PFSK-1 (cell line): Measurements from ENCODE around the gene ASB4.

Experiments
- FOXP2 ChIP-seq: optimal IDR thresholded peaks from 2 replicates; pipeline ENCODE3; 2011; ENCODE audit warnings: borderline replicate concordance, control low read depth, inconsistent platforms; ENCODE audit not compliant: insufficient read depth; ENCODE audit errors: extremely low read length, extremely low read depth
- POLR2AphosphoS5 ChIP-seq: IDR thresholded peaks from 2 replicates; pipeline ENCODE4 v1.6.1; 2012; ENCODE audit warnings: low read depth, mild to moderate bottlenecking, control low read depth, low read length, moderate library complexity
- SIN3A ChIP-seq: IDR thresholded peaks from 2 replicates; pipeline ENCODE4 v1.6.1; 2012; ENCODE audit warnings: mild to moderate bottlenecking, low read length, moderate library complexity, borderline replicate concordance; ENCODE audit not compliant: insufficient read depth
- TAF1 ChIP-seq: IDR thresholded peaks from 2 replicates; pipeline ENCODE4 v1.6.1; 2012; ENCODE audit warnings: low read length, control low read depth, borderline replicate concordance; ENCODE audit not compliant: insufficient read depth
- TF ChIP-seq, protein P1 (sequence below), 2 experiments: IDR thresholded peaks; 2 replicates each; pipeline versions ENCODE4 v1.6.1 to v1.8.0; 2011 to 2012; ENCODE audit warnings: low read depth in 2 of 2, low read length in 2 of 2, control low read depth in 1 of 2, inconsistent platforms in 1 of 2, mild to moderate bottlenecking in 1 of 2, moderate library complexity in 1 of 2; ENCODE audit not compliant: insufficient read depth in 1 of 2

ASB4 gene

DNA sequence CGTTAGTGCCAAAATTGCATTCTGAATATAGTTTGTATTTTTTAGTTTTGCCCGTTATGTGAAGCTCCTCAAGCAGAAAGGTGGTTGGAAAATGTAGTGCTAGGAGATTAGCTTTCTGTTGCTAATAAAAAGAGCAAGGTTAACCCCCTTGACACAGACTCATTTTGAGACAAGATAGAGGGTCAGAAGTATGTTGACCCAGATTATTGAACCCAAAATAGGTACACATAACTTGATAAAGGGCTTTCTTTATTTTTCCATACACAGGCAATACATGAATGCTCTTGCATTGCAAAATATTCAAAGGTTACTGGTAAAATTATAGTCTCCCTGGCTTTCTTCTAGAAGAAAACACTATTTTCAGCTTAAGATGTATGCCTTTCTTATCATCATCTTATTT, 40.9 kb upstream of the ASB4 start:
- TF ChIP-seq POLR2AphosphoS5 (no peak), SIN3A (no peak), TAF1 (no peak), FOXP2 (no peak)
- TF ChIP-seq, protein P1, sequence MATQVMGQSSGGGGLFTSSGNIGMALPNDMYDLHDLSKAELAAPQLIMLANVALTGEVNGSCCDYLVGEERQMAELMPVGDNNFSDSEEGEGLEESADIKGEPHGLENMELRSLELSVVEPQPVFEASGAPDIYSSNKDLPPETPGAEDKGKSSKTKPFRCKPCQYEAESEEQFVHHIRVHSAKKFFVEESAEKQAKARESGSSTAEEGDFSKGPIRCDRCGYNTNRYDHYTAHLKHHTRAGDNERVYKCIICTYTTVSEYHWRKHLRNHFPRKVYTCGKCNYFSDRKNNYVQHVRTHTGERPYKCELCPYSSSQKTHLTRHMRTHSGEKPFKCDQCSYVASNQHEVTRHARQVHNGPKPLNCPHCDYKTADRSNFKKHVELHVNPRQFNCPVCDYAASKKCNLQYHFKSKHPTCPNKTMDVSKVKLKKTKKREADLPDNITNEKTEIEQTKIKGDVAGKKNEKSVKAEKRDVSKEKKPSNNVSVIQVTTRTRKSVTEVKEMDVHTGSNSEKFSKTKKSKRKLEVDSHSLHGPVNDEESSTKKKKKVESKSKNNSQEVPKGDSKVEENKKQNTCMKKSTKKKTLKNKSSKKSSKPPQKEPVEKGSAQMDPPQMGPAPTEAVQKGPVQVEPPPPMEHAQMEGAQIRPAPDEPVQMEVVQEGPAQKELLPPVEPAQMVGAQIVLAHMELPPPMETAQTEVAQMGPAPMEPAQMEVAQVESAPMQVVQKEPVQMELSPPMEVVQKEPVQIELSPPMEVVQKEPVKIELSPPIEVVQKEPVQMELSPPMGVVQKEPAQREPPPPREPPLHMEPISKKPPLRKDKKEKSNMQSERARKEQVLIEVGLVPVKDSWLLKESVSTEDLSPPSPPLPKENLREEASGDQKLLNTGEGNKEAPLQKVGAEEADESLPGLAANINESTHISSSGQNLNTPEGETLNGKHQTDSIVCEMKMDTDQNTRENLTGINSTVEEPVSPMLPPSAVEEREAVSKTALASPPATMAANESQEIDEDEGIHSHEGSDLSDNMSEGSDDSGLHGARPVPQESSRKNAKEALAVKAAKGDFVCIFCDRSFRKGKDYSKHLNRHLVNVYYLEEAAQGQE (IDR thresholded peaks at IDR 0.05; ENCODE audit: insufficient read depth in 1 of 2, low read depth in 2 of 2, low read length in 2 of 2): no peak

DNA sequence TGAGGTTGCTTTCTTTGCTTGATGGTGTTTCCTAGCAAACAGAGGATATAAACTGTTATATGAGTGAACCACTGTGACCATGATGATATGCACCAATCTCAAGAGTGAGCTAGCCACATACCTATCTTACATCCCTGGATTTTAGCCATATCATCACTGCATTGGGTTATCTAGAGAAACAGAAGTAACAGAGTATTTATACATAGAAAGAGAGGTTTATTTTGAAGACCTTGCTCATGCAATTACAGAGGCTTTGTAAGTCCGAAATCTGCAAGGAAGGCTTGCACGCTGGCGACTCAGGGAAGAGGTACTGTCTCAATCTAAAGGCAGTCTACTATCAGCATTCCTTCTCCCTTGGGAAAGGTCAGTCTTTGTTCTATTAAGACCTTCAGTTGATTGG, 39.1 kb upstream of the ASB4 start:
- TF ChIP-seq FOXP2 (no peak), SIN3A (no peak), POLR2AphosphoS5 (no peak)
- TF ChIP-seq, protein P1 (IDR thresholded peaks at IDR 0.05; ENCODE audit: insufficient read depth in 1 of 2, low read depth in 2 of 2, low read length in 2 of 2): no peak

DNA sequence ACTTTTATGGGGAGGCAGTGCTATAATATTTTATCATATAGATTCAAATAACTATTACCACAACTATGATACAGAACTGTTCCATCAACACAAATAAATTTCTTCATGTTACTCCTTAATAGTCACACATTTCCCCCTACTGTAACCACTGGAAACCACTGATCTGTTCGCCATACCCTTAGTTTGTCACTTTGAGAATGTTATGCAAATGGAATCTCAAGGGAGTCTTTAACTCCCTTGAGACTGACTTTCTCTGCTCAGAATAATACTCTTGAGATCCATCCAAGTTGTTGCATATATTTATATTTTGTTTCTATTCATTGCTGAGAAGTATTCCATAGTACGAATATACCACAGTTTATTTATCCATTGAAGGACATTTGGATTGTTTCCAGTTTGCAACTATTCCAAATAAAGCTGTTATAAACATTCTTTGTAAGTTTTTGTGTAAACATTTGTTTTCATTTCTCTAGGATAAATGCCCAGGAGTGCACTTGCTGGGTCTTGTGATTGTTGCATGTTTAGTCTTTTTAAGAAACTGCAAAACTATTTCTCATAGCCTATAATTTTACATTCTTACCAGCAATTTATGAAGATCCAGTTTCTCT, 31.2 kb upstream of the ASB4 start:
- TF ChIP-seq TAF1 (no peak), FOXP2 (no peak), SIN3A (no peak), POLR2AphosphoS5 (no peak)
- TF ChIP-seq, protein P1 (IDR thresholded peaks at IDR 0.05; ENCODE audit: insufficient read depth in 1 of 2, low read depth in 2 of 2, low read length in 2 of 2): no peak

DNA sequence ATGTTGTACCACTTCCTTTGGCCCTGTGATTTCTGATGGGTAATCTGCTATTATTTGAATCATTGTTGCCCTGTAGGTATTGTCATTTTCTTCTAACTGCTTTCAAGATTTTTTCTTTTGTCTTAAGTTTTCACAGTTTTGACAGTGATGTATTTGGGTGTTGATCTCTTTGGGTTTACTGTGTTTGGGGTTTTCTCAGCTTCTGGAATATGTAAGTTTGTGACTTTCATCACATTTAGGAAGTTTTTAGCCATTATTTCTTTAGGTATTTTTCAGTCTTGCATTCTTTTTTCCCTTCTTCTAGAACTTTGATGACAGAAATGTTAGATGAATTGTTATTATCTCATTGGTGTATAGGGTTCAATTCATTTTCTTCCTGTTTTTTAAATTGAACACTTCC, 27.8 kb upstream of the ASB4 start:
- TF ChIP-seq, protein P1 (IDR thresholded peaks at IDR 0.05; ENCODE audit: insufficient read depth in 1 of 2, low read depth in 2 of 2, low read length in 2 of 2): no peak
- TF ChIP-seq FOXP2 (no peak), POLR2AphosphoS5 (no peak), SIN3A (no peak), TAF1 (no peak)
